Measurements from ENCODE around the gene RCAN3.
A peak's percentile ranks its signal among the peaks of the same experiment; 100 is the strongest.

Gene RCAN3

DNA sequence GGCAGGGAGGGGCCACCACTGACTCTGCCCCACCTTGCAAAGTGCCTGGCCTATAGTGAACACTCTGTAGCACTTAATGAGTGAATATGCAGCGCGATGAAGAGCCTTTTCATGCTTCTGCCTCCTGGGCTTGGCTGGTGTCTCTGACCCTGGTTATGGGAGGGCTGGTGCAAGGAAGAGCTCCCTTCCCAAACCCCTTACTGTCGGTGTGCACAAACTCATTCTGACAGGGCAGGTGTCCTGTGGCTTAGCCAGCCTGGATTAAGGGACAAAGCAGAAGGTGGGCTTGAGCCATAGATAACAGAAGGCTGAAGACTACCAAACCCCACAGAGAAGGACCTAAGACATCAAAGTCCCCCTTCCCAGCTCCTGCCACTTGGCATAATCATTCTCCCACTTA lies 51.3 kb downstream of the RCAN3 start:
- DNase-seq: no peak

DNA sequence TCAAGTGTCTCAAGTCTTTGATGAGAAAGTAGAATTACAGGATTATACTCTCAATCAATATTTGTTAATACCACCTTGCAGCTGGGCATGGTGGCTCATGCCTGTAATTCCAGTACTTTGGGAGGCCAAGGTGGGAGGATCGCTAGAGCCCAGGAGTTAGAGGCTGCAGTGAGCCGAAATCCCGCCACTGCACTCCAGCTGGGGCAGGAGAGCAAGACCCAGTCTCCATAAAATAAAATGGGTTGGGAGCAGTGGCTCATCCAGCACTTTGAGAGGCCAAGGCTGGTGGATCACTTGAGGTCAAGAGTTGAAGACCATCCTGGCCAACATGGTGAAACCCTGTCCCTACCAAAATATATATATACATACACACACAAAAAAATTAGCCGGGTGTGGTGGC lies 52.1 kb downstream of the RCAN3 start:
- no peak for DNase-seq

DNA sequence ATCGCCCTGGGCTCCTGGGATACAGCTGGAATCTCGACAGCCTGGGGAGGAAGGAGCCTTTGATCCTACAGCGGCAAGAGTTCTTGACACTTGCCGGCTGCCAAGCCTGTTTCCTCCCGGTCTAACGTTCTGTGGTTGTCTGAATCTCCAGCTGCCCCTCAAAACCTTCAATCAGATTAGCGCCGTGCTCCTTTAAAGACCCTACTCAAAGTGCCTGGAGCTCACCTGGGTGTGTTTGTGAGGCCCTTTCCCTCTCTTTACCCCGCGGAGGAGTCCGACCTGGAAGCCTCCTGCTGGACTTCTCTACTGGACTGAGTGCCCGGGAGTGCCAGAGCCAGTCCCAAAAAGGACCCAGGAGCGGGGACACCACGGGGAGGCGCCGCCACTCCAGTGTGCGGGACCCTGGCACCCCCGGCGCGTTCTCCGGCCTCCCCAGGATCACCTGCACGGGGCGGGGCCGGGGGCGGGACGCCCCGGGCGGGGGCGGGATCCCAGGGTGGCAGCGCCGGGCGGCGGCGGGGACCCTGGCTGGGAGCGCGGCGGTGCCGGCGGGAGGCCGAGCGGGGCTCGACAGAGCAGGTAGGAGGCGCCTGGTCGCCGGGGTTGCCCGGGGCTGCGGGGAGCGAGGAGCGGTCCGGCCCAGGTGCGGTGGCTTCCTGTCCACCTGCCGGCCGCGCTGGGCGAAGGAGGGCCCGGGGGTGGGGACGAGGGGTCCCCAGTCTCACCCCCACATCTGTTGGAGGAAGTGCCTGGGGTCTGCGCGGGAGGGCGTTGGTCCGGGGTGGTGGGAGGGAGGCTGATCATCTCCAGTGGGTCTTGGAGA lies 53.2 kb downstream of the RCAN3 start, which contains the start of gene NCMAP:
Gene NCMAP, plus strand, starts transcription at position 497 of the 823 bp plus-strand sequence. CDS start 39,344 bp downstream, outside the sequence.
- DNase-seq: peak; percentile 28

- no peak for DNase-seq
These were observed 53.8 kb downstream of the RCAN3 start for GRCh38 chr1:24556414-24556795.

DNA sequence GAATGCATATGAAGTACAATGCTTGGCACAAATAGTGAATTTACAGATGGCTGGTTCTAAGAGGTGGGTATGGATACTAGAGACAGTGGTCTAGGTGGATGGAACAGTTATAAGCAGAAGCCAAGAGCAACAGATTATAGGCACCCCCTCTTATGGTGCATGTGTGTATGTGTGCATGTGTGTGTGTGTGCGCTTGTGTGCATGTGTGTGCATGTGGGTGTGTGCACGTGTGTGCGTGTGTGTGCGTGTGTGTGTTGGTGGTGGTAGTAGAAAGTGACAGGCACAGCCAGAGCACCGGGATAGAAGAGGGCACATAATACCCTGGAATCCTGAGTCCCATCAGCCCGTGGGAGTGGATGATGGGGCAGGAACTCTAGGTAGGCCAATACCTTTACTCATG lies 54.6 kb downstream of the RCAN3 start:
- no peak for DNase-seq

DNA sequence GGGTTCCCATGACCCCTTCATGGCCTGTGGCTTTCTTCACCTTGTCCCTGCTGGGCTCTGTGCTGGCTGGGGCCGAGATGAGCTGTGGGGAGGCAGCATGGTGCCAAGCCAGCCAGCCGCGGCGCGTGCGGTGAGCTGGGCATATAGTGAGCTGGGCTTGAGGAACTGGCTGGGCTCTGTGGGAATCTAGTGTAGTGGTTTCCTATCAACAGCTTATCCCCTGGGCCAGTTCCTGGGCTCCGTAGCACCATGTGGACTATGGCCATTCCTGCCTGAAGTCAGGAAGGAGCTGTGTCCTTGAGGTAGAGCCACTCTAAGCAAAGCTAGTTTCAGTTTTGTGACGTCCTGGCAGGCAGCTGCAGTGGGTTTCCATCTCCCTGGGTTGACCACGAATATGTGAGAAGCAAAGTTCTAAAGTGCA lies 55.1 kb downstream of the RCAN3 start:
- no peak for DNase-seq

GRCh38 chr1:24558455-24558854 lies 55.8 kb downstream of the RCAN3 start:
- no peak for DNase-seq

DNA sequence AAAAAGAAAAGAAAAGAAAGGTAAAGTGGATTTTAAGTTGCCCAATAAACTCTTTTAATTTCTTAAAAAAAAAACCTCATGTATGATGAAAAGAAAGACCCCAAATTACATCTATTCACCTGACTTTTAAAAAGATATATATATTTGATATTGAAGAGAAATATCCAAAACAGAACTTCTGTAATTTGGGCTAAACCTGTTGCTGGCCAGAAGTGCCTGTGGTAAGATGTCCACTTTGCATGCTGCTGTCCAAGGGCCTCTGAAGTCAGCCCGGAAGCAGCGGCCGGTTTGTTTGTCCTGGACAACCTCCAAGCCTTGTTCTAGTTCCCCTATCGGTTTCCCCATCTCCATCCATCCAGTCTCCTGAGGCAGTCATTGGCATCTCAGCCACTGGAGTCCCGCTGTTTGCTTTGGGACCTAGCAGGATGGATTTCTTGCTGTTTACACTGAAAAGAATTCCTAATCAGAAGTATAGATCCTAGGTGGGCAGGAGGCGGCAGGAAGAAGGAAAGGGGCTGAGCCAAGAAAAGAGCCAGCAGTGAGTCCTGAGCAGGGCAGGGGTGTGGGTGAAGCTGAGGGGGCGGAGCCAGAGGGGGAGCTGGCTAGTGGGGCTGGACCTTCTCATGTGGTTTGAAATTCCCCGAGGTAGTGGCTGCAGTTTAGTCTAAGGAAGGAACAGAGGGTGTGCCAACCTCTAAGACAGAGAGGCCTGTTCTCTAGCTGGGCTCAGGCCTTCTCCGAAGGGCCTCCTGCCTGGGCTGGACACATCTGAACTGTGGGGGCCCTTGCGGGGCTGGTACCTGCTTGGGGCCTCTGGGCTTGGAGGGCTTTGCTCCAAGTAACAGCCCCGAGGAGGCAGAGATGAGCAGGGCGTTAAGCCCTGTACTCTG lies 56.5 kb downstream of the RCAN3 start:
- no peak for DNase-seq

- DNase-seq: no peak
These were observed 57.7 kb downstream of the RCAN3 start for GRCh38 chr1:24560361-24560760.

DNA sequence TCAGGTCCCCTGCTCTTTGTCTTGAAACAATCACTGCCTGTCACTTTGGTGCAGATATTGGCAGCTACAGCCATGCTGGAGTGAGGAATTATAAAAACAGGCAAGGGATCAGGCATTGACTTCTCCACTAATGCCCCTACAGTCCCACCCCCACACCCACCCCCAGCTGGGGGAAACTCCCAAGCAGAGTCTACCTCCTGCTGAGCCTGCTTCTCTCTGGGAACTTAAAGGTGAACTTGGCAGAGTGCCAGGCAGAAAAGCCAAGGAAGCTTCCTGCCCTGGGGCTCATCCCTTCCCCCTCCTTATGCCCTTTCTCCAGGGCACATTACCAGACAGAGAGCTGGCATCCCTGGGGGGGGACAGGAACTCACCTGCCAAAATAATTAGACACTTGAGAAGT lies 60.0 kb downstream of the RCAN3 start:
- peak; percentile 65 for DNase-seq

- DNase-seq: no peak
These were observed 62.1 kb downstream of the RCAN3 start for GRCh38 chr1:24564695-24565094.

- no peak for DNase-seq
These were observed 63.7 kb downstream of the RCAN3 start for GRCh38 chr1:24566236-24566867.

GRCh38 chr1:24567792-24568388 lies 65.3 kb downstream of the RCAN3 start:
- no peak for DNase-seq

DNA sequence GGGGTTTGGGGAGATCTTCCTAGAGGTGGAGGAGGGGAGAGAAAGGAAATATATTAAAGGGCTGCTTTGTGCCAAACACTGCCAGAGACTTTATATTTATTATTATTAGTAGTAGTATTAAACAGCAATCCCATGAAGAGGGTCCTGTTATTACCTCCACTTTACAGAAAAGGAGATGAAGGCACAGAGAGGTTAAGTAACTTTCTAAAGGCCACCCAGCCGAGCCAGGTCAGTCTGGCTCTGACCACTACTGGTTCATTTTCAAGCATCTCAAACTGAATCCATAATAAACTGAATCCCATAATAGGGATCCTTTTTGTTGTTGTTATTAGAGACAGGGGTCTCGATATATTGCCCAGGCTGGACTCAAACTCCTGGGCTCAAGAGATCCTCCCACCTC lies 65.8 kb downstream of the RCAN3 start:
- no peak for DNase-seq

DNA sequence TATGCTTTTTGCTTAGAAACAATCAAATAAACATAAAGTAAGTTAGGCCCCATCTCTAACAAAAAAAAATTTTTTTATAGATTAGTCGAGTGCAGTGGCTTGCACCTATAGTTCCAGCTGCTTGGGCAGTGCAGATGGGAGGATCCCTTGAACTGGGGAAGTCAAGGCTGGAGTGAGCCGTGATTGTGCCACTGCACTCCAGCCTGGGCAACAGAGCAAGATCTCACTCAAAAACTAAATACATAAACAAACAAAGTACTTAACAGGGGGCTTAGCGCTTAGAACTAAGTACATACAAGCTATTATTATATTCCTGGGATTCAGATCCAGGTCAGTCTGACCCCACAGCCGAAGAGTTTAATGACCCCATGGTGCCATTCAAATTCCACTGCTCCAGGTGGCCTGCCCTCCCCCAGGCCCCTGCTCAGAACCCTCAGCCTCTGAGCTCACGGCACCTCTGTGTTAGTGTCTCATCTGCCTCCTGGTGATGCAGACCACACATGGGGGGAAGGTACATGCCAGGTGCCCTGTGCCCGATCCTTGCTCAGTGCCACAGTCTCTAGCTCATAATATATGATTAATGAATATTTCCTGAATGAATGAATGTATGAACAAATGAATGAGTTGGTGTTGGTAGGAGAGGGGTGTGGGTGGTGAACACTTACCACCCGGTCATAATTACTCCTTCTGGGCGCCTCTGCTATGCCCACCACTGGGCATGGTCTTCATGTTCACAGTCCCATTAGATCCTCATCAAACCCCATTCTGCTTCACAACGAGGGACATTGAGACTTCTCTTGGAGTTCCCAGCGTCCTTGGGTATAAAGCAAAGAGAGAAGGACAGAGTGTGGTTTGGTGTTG lies 67.9 kb downstream of the RCAN3 start:
- DNase-seq: no peak

- no peak for DNase-seq
These were observed 69.7 kb downstream of the RCAN3 start for GRCh38 chr1:24572301-24572700.

- DNase-seq: no peak
These were observed 73.4 kb downstream of the RCAN3 start for GRCh38 chr1:24575905-24576587.

GRCh38 chr1:24578846-24579245 lies 76.2 kb downstream of the RCAN3 start:
- DNase-seq: no peak

DNA sequence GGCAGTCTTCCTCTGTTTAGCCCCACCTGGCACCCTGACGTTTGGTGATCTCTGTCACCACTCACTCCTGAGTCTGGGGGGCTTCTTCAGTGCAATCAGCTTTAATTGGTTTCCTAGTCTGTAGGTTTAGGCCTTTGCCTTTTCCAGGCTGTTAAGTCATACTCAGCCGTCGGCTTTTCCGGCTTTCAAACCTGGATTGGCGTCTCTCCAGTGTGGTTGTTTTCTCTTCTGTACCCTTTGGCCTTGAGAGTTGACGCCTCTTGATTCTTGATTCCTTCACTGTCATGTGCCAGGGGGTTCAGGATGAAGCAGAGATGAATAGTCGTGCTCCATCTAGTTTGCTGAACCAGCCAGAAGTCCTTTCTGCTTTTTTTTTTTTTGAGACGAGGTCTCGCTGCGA lies 78.1 kb downstream of the RCAN3 start:
- no peak for DNase-seq

DNA sequence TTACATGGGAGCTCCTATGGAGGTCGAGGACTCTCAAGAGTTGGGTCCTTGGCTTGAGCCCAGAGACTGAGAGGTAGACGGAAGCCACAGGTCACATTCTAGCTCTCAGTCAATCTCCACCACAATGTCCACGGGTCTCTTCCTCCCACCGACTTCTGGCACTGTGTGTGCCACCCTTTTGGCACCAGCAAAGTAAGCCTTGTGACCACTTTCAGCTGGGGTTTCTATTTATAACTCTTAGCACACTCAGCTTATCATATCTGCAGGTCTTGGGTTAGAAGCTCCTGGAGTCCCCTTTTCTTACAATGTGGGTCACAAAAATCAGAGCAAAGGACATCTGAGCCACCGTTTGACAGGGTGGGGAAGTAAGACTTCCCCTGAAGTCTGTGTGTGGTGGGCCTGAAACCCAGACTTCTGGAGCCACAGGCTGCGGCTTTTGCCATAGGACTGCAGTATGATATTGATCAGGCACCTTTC lies 81.6 kb downstream of the RCAN3 start:
- no peak for DNase-seq

GRCh38 chr1:24586119-24586518 lies 83.5 kb downstream of the RCAN3 start:
- DNase-seq: no peak

Measured in NCI-H1105 (cell line).